ENCODE measurements around the gene CREBBP.

The CREBBP gene

GRCh38 chr16:3876695-3877094 lies 3.8 kb downstream of the CREBBP start:
- peak; percentile 56 to 81 for DNase-seq
- H2BK5ac ChIP-seq (ENCODE audit: low read depth, low read length, poor library complexity): no peak overlapping the region
- no peaks in the 10 kb centered on the region for H3K9me3 ChIP-seq (ENCODE audit: insufficient read depth, low read depth, low read length)
- peaks cover 43% of the 10 kb centered on the region for H3K79me2 ChIP-seq (ENCODE audit: control insufficient read depth, insufficient read depth, low read length, poor library complexity)
- H3K27ac ChIP-seq (ENCODE audit: low read depth, low read length): no peak overlapping the region
- H3K27me3 ChIP-seq (ENCODE audit: insufficient read depth, low read length): no peaks in the 10 kb centered on the region
- no peak overlapping the region for H2BK120ac ChIP-seq (ENCODE audit: insufficient read depth, low read length, poor library complexity)
- no peak overlapping the region for H4K91ac ChIP-seq (ENCODE audit: low read depth, low read length)
- H2BK12ac ChIP-seq (ENCODE audit: low read length): no peak overlapping the region
- H3K4ac ChIP-seq (ENCODE audit: low read depth, low read length): peak overlapping the region; percentile 68
- no peak overlapping the region for H3K18ac ChIP-seq (ENCODE audit: low read length)
- no peak overlapping the region for H4K8ac ChIP-seq (ENCODE audit: low read depth, low read length)
- H2AFZ ChIP-seq (ENCODE audit: insufficient read depth, low read length, poor library complexity): no peak overlapping the region
- H3K4me1 ChIP-seq (ENCODE audit: control insufficient read depth in 1 of 2, insufficient read depth in 2 of 2, low read length in 2 of 2): peaks cover 16 to 27% of the 10 kb centered on the region in 2 experiments
- no peak overlapping the region for H3K4me3 ChIP-seq (ENCODE audit: low read depth, low read length)
- H4K12ac ChIP-seq (ENCODE audit: low read depth, low read length): no peak overlapping the region
- no peak overlapping the region for H3K23ac ChIP-seq (ENCODE audit: low read length)
- peaks cover 0 to 3% of the 10 kb centered on the region in 2 experiments for H3K36me3 ChIP-seq (ENCODE audit: control insufficient read depth in 1 of 2, insufficient read depth in 2 of 2, low read length in 2 of 2)
- H2AK5ac ChIP-seq (ENCODE audit: low read length): no peak overlapping the region
- peaks cover 13% of the 10 kb centered on the region for H3K79me1 ChIP-seq (ENCODE audit: low read length)
- H3K9ac ChIP-seq (ENCODE audit: low read length): no peak overlapping the region
- H3K4me2 ChIP-seq (ENCODE audit: low read length): no peak overlapping the region
- no peak overlapping the region for H3K14ac ChIP-seq (ENCODE audit: low read length)
- no CpG with 5 or more reads among the region's 6 CpGs for WGBS (ENCODE audit: extremely low coverage, insufficient coverage, insufficient read length)

- H3K18ac ChIP-seq (ENCODE audit: low read length): no peak overlapping the region
- peak overlapping the region; percentile 71 for H3K4ac ChIP-seq (ENCODE audit: low read depth, low read length)
- H4K12ac ChIP-seq (ENCODE audit: low read depth, low read length): no peak overlapping the region
- no peaks in the 10 kb centered on the region for H3K27me3 ChIP-seq (ENCODE audit: insufficient read depth, low read length)
- no peak overlapping the region for H2AK5ac ChIP-seq (ENCODE audit: low read length)
- peaks cover 8% of the 10 kb centered on the region for H3K79me1 ChIP-seq (ENCODE audit: low read length)
- no peak overlapping the region for H2AFZ ChIP-seq (ENCODE audit: insufficient read depth, low read length, poor library complexity)
- no peak overlapping the region for H3K4me3 ChIP-seq (ENCODE audit: low read depth, low read length)
- no peak overlapping the region for H3K14ac ChIP-seq (ENCODE audit: low read length)
- no peak overlapping the region for H2BK120ac ChIP-seq (ENCODE audit: insufficient read depth, low read length, poor library complexity)
- H4K8ac ChIP-seq (ENCODE audit: low read depth, low read length): no peak overlapping the region
- H3K79me2 ChIP-seq (ENCODE audit: control insufficient read depth, insufficient read depth, low read length, poor library complexity): peaks cover 39% of the 10 kb centered on the region
- H3K4me1 ChIP-seq (ENCODE audit: control insufficient read depth in 1 of 2, insufficient read depth in 2 of 2, low read length in 2 of 2): peaks cover 11 to 21% of the 10 kb centered on the region in 2 experiments
- no peak overlapping the region for H2BK5ac ChIP-seq (ENCODE audit: low read depth, low read length, poor library complexity)
- DNase-seq: no peak
- no peaks in the 10 kb centered on the region for H3K9me3 ChIP-seq (ENCODE audit: insufficient read depth, low read depth, low read length)
- no peak overlapping the region for H3K27ac ChIP-seq (ENCODE audit: low read depth, low read length)
- no peak overlapping the region for H3K23ac ChIP-seq (ENCODE audit: low read length)
- H3K36me3 ChIP-seq (ENCODE audit: control insufficient read depth in 1 of 2, insufficient read depth in 2 of 2, low read length in 2 of 2): peaks cover 0 to 3% of the 10 kb centered on the region in 2 experiments
- H3K9ac ChIP-seq (ENCODE audit: low read length): no peak overlapping the region
- H3K4me2 ChIP-seq (ENCODE audit: low read length): no peak overlapping the region
- H4K91ac ChIP-seq (ENCODE audit: low read depth, low read length): no peak overlapping the region
- no peak overlapping the region for H2BK12ac ChIP-seq (ENCODE audit: low read length)
These were observed 4.4 kb downstream of the CREBBP start for GRCh38 chr16:3876160-3876559.

- no peak overlapping the region for H2BK120ac ChIP-seq (ENCODE audit: insufficient read depth, low read length, poor library complexity)
- H3K9ac ChIP-seq (ENCODE audit: low read length): no peak overlapping the region
- no peak overlapping the region for H4K91ac ChIP-seq (ENCODE audit: low read depth, low read length)
- DNase-seq: no peak
- no peak overlapping the region for H2BK5ac ChIP-seq (ENCODE audit: low read depth, low read length, poor library complexity)
- no peak overlapping the region for H3K4me2 ChIP-seq (ENCODE audit: low read length)
- WGBS (ENCODE audit: extremely low coverage, insufficient coverage, insufficient read length): no CpG with 5 or more reads among the region's 15 CpGs
- peak overlapping the region; percentile 80 for H3K4ac ChIP-seq (ENCODE audit: low read depth, low read length)
- no peak overlapping the region for H4K12ac ChIP-seq (ENCODE audit: low read depth, low read length)
- H3K4me3 ChIP-seq (ENCODE audit: low read depth, low read length): no peak overlapping the region
- H4K8ac ChIP-seq (ENCODE audit: low read depth, low read length): no peak overlapping the region
- no peak overlapping the region for H3K18ac ChIP-seq (ENCODE audit: low read length)
- peaks cover 2% of the 10 kb centered on the region for H3K79me1 ChIP-seq (ENCODE audit: low read length)
- H3K79me2 ChIP-seq (ENCODE audit: control insufficient read depth, insufficient read depth, low read length, poor library complexity): peaks cover 39% of the 10 kb centered on the region
- H3K27ac ChIP-seq (ENCODE audit: low read depth, low read length): no peak overlapping the region
- H3K36me3 ChIP-seq (ENCODE audit: control insufficient read depth in 1 of 2, insufficient read depth in 2 of 2, low read length in 2 of 2): peaks cover 0 to 3% of the 10 kb centered on the region in 2 experiments
- H3K4me1 ChIP-seq (ENCODE audit: control insufficient read depth in 1 of 2, insufficient read depth in 2 of 2, low read length in 2 of 2): peaks cover 11 to 20% of the 10 kb centered on the region in 2 experiments
- no peak overlapping the region for H2BK12ac ChIP-seq (ENCODE audit: low read length)
- H2AK5ac ChIP-seq (ENCODE audit: low read length): no peak overlapping the region
- H3K27me3 ChIP-seq (ENCODE audit: insufficient read depth, low read length): no peaks in the 10 kb centered on the region
- H3K23ac ChIP-seq (ENCODE audit: low read length): no peak overlapping the region
- H3K9me3 ChIP-seq (ENCODE audit: insufficient read depth, low read depth, low read length): no peaks in the 10 kb centered on the region
- no peak overlapping the region for H2AFZ ChIP-seq (ENCODE audit: insufficient read depth, low read length, poor library complexity)
- no peak overlapping the region for H3K14ac ChIP-seq (ENCODE audit: low read length)
These were observed 5.5 kb downstream of the CREBBP start for GRCh38 chr16:3874794-3875692.

GRCh38 chr16:3874242-3874641 lies 6.3 kb downstream of the CREBBP start:
- Histone ChIP-seq H3K79me1 (ENCODE audit: low read length) (no peaks in the 10 kb centered on the region), H3K27ac (ENCODE audit: low read depth, low read length) (no peak overlapping the region), H4K12ac (ENCODE audit: low read depth, low read length) (no peak overlapping the region), H2BK120ac (ENCODE audit: insufficient read depth, low read length, poor library complexity) (no peak overlapping the region), H3K79me2 (ENCODE audit: control insufficient read depth, insufficient read depth, low read length, poor library complexity) (peaks cover 37% of the 10 kb centered on the region), H3K4ac (ENCODE audit: low read depth, low read length) (peak overlapping the region; percentile 73), H3K4me1 (ENCODE audit: control insufficient read depth in 1 of 2, insufficient read depth in 2 of 2, low read length in 2 of 2) (peaks cover 11 to 20% of the 10 kb centered on the region in 2 experiments), H4K8ac (ENCODE audit: low read depth, low read length) (no peak overlapping the region), H3K4me3 (ENCODE audit: low read depth, low read length) (no peak overlapping the region), H3K9ac (ENCODE audit: low read length) (no peak overlapping the region), H3K23ac (ENCODE audit: low read length) (peak overlapping the region; percentile 42), H2AFZ (ENCODE audit: insufficient read depth, low read length, poor library complexity) (no peak overlapping the region), H3K18ac (ENCODE audit: low read length) (no peak overlapping the region), H4K91ac (ENCODE audit: low read depth, low read length) (no peak overlapping the region), H3K14ac (ENCODE audit: low read length) (no peak overlapping the region), H3K27me3 (ENCODE audit: insufficient read depth, low read length) (no peaks in the 10 kb centered on the region), H3K36me3 (ENCODE audit: control insufficient read depth in 1 of 2, insufficient read depth in 2 of 2, low read length in 2 of 2) (peaks cover 0 to 3% of the 10 kb centered on the region in 2 experiments), H3K9me3 (ENCODE audit: insufficient read depth, low read depth, low read length) (no peaks in the 10 kb centered on the region), H3K4me2 (ENCODE audit: low read length) (no peak overlapping the region), H2BK12ac (ENCODE audit: low read length) (no peak overlapping the region), H2BK5ac (ENCODE audit: low read depth, low read length, poor library complexity) (no peak overlapping the region), H2AK5ac (ENCODE audit: low read length) (no peak overlapping the region)
- DNase-seq: no peak
- no CpG with 5 or more reads among the region's 8 CpGs for WGBS (ENCODE audit: extremely low coverage, insufficient coverage, insufficient read length)
